HUES6 (cell line): ENCODE data around the gene ITPK1.
"Not testable (repeated sequence)": the region's sequence is repeated elsewhere in the genome, so short reads cannot be mapped to it uniquely, and the experiment has no call there.

ENCODE experiments used
- H3K27ac ChIP-seq: 2 replicates; pipeline ENCODE4 v1.7.0; 2013; ENCODE audit warnings: low read depth, mild to moderate bottlenecking, low read length, inconsistent platforms
- H3K27me3 ChIP-seq: 2 replicates; pipeline ENCODE4 v1.6.1; 2013; ENCODE audit warnings: low read length; ENCODE audit not compliant: control insufficient read depth, insufficient read depth
- H3K36me3 ChIP-seq: 2 replicates; pipeline ENCODE4 v1.6.1; 2013; ENCODE audit warnings: low read length; ENCODE audit not compliant: control insufficient read depth, insufficient read depth
- H3K4me1 ChIP-seq: 2 replicates; pipeline ENCODE4 v1.6.1; 2013; ENCODE audit warnings: low read length; ENCODE audit not compliant: control insufficient read depth, insufficient read depth
- H3K4me3 ChIP-seq: 2 replicates; pipeline ENCODE4 v1.5.1; 2013; ENCODE audit warnings: low read depth, low read length
- H3K9ac ChIP-seq: one replicate; pipeline ENCODE4 v1.6.1; 2013; ENCODE audit warnings: mild to moderate bottlenecking, low read length
- H3K9me3 ChIP-seq: 2 replicates; pipeline ENCODE4 v1.6.1; 2013; ENCODE audit warnings: low read depth, low read length; ENCODE audit not compliant: control insufficient read depth, insufficient read depth

Gene ITPK1

GRCh38 chr14:93115821-93116675 lies at the start of gene ITPK1:
ITPK1 (minus strand) TSS chr14:93115925; CDS start chr14:93115163, 762 bp downstream.
- Histone ChIP-seq H3K9me3 (no peaks in the 10 kb centered on the region), H3K36me3 (no peaks in the 10 kb centered on the region), H3K4me3 (peak within 1 kb of the TSS; percentile 95), H3K9ac (peak within 1 kb of the TSS; percentile 78), H3K4me1 (peaks cover 24% of the 10 kb centered on the region), H3K27me3 (peaks cover 13% of the 10 kb centered on the region; the same call in 1 of the 2 replicates), H3K27ac (peak within 1 kb of the TSS; percentile 71)

GRCh38 chr14:93163564-93163963 lies 47.8 kb upstream of the ITPK1 start:
- Histone ChIP-seq H3K4me3 (no peak overlapping the region), H3K27ac (no peak overlapping the region), H3K36me3 (no peaks in the 10 kb centered on the region), H3K27me3 (no peaks in the 10 kb centered on the region), H3K9ac (no peak overlapping the region), H3K4me1 (peaks cover 5% of the 10 kb centered on the region), H3K9me3 (no peaks in the 10 kb centered on the region)

- Histone ChIP-seq H3K9ac (no peak overlapping the region), H3K36me3 (no peaks in the 10 kb centered on the region), H3K4me1 (peaks cover 5% of the 10 kb centered on the region), H3K4me3 (no peak overlapping the region), H3K27ac (no peak overlapping the region), H3K9me3 (no peaks in the 10 kb centered on the region), H3K27me3 (no peaks in the 10 kb centered on the region)
Measured at GRCh38 chr14:93161411-93161940, 45.8 kb upstream of the ITPK1 start.

- H3K4me3 ChIP-seq, result no peak overlapping the region
- H3K9me3 ChIP-seq, result no peaks in the 10 kb centered on the region
- H3K27me3 ChIP-seq, result no peaks in the 10 kb centered on the region
- no peaks in the 10 kb centered on the region for H3K36me3 ChIP-seq
- peaks cover 5% of the 10 kb centered on the region for H3K4me1 ChIP-seq
- H3K27ac ChIP-seq, result no peak overlapping the region
- H3K9ac ChIP-seq, result no peak overlapping the region
Measured at GRCh38 chr14:93160353-93160801, 44.7 kb upstream of the ITPK1 start.

- not testable (repeated sequence) for H3K9ac ChIP-seq, H3K27ac ChIP-seq, H3K9me3 ChIP-seq, H3K4me1 ChIP-seq, H3K4me3 ChIP-seq, H3K27me3 ChIP-seq, H3K36me3 ChIP-seq
Measured at GRCh38 chr14:93159625-93160352, 44.1 kb upstream of the ITPK1 start.

GRCh38 chr14:93158349-93158748 lies 42.6 kb upstream of the ITPK1 start:
- H3K4me3 ChIP-seq, H3K4me1 ChIP-seq, H3K9me3 ChIP-seq, H3K27ac ChIP-seq, H3K27me3 ChIP-seq, H3K9ac ChIP-seq, H3K36me3 ChIP-seq: not testable (repeated sequence)

GRCh38 chr14:93156693-93157369 lies 41.1 kb upstream of the ITPK1 start:
- H3K9ac ChIP-seq, result no peak overlapping the region
- no peaks in the 10 kb centered on the region for H3K27me3 ChIP-seq
- H3K4me1 ChIP-seq, result peaks cover 5% of the 10 kb centered on the region
- no peak overlapping the region for H3K27ac ChIP-seq
- H3K4me3 ChIP-seq, result no peak overlapping the region
- H3K9me3 ChIP-seq, result no peaks in the 10 kb centered on the region
- H3K36me3 ChIP-seq, result no peaks in the 10 kb centered on the region

GRCh38 chr14:93155667-93156066 lies 39.9 kb upstream of the ITPK1 start:
- H3K9ac ChIP-seq, result no peak overlapping the region
- H3K9me3 ChIP-seq, result no peaks in the 10 kb centered on the region

GRCh38 chr14:93153121-93153520 lies 37.4 kb upstream of the ITPK1 start:
- H3K36me3 ChIP-seq, result no peaks in the 10 kb centered on the region
- H3K4me3 ChIP-seq, result no peak overlapping the region
- no peaks in the 10 kb centered on the region for H3K27me3 ChIP-seq
- H3K4me1 ChIP-seq, result no peaks in the 10 kb centered on the region; the same call in 1 of the 2 replicates
- H3K9ac ChIP-seq, result no peak overlapping the region
- no peak overlapping the region for H3K27ac ChIP-seq
- H3K9me3 ChIP-seq, result no peaks in the 10 kb centered on the region

More at GRCh38 chr14:93155667-93156066, 39.9 kb upstream of the ITPK1 start:
- Histone ChIP-seq H3K4me3 (no peak overlapping the region), H3K27me3 (no peaks in the 10 kb centered on the region), H3K4me1 (peaks cover 5% of the 10 kb centered on the region), H3K36me3 (no peaks in the 10 kb centered on the region), H3K27ac (no peak overlapping the region)

- Histone ChIP-seq H3K4me3 (no peak overlapping the region), H3K27me3 (no peaks in the 10 kb centered on the region), H3K36me3 (no peaks in the 10 kb centered on the region), H3K9ac (no peak overlapping the region), H3K27ac (no peak overlapping the region), H3K4me1 (no peaks in the 10 kb centered on the region), H3K9me3 (no peaks in the 10 kb centered on the region)
Measured at GRCh38 chr14:93150227-93151208, 34.8 kb upstream of the ITPK1 start.
